Endothelial cell (in vitro differentiated cells): ENCODE results near the gene XAB2. TPM values are rescaled to one million over a fixed set of nuclear protein-coding genes. Genes with fewer than 3 reads are reported as not detected.

ENCODE experiments used
- DNase-seq: peaks from one replicate; pipeline ENCODE4 v3.0.0; 2021; ENCODE audit warnings: low spot score
- H3K27ac Mint-ChIP-seq: one replicate; pipeline ENCODE4 v1.8.0; 2021; ENCODE audit warnings: mixed read lengths, inconsistent platforms; ENCODE audit not compliant: unreplicated experiment
- H3K27me3 Mint-ChIP-seq: one replicate; pipeline ENCODE4 v1.8.0; 2021; ENCODE audit warnings: mild to moderate bottlenecking, moderate library complexity, mixed read lengths, inconsistent platforms; ENCODE audit not compliant: unreplicated experiment
- H3K36me3 Mint-ChIP-seq: one replicate; pipeline ENCODE4 v1.8.0; 2021; ENCODE audit warnings: mild to moderate bottlenecking, low read depth, mixed read lengths, inconsistent platforms; ENCODE audit not compliant: unreplicated experiment
- H3K4me1 Mint-ChIP-seq: one replicate; pipeline ENCODE4 v1.8.0; 2021; ENCODE audit warnings: mild to moderate bottlenecking, mixed read lengths, inconsistent platforms; ENCODE audit not compliant: unreplicated experiment
- H3K4me3 Mint-ChIP-seq: one replicate; pipeline ENCODE4 v1.8.0; 2021; ENCODE audit warnings: mild to moderate bottlenecking, mixed read lengths, inconsistent platforms; ENCODE audit not compliant: unreplicated experiment
- H3K9me3 Mint-ChIP-seq: one replicate; pipeline ENCODE4 v1.8.0; 2021; ENCODE audit warnings: mixed read lengths, inconsistent platforms; ENCODE audit not compliant: unreplicated experiment
- CTCF ChIP-seq: fragments of 200-600 bp; sonication (generic); IDR thresholded peaks from one replicate; pipeline ENCODE4 v1.5.0; 2021; ENCODE audit warnings: antibody characterized with exemption; ENCODE audit not compliant: unreplicated experiment
- total RNA-seq: library from RNA; stranded (reverse); fragmentation: NEBNext Ultra II Directional; extraction: Animal tissue kit (Norgen Biotek cat#: 25700); gene quantifications from one replicate; pipeline ENCODE4 v1.2.1, GENCODE V29; 2021; ENCODE audit not compliant: unreplicated experiment

XAB2 gene
- total RNA-seq, 1 donor from 2014 or later, result 46.1 TPM

- no peaks in the 10 kb centered on the region for H3K9me3 Mint-ChIP-seq
- DNase-seq, result no peak
- H3K36me3 Mint-ChIP-seq, result peaks cover 7% of the 10 kb centered on the region
- TF ChIP-seq CTCF, result no peak
- peaks cover 3% of the 10 kb centered on the region for H3K4me1 Mint-ChIP-seq
- no peak overlapping the region for H3K4me3 Mint-ChIP-seq
- peaks cover 16% of the 10 kb centered on the region for H3K27me3 Mint-ChIP-seq
- H3K27ac Mint-ChIP-seq, result no peak overlapping the region
Measured at GRCh38 chr19:7643031-7643415, 13.7 kb upstream of the XAB2 start.

GRCh38 chr19:7642295-7643030, 13.1 kb upstream of the XAB2 start:
- TF ChIP-seq CTCF, result no peak
- DNase-seq, result no peak
- Mint-ChIP-seq H3K36me3 (peaks cover 7% of the 10 kb centered on the region), H3K4me1 (peaks cover 3% of the 10 kb centered on the region), H3K27me3 (peaks cover 13% of the 10 kb centered on the region), H3K4me3 (no peak overlapping the region), H3K27ac (no peak overlapping the region), H3K9me3 (no peaks in the 10 kb centered on the region)

DNA sequence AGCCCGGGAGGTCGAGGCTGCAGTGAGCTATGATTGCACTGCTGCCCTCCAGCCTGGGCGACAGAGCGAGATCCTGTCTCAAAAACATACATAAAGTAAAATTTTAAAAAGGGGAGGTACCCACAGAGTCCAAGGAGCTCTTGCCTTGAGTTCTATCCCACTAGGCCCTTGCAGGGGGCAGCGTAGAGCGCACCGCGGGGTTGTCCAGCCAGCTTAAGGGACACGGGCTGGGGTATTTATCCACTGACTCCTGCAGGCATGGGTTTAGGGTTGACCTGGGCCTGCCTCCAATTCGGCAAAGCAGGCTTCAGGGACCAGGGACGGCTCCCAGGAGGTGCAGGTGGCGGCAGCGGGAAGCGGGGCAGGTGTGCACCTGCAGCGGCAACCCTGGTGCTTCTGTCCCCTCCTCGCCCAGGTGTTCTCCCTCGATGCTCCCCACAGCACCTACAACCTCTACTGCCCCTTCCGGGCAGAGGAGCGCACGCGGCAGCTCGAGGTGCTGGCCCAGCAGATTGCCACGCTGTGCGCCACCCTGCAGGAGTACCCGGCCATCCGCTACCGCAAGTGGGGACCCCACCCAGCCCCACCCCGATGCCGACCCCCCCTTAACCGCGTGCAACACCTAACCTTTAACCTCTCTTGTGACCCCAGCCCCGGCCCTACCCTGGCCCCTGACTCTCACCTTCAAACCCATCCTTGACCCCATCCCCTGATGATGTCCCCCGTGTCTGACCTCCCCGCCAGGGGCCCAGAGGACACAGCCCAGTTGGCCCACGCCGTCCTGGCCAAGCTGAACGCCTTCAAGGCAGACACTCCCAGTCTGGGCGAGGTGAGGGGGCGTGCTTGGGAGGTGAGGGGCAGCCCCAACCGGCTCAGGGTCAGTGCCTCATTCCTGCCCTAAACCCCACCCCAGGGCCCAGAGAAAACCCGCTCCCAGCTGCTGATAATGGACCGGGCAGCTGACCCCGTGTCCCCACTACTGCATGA, 12.2 kb upstream of the XAB2 start:
- H3K9me3 Mint-ChIP-seq, result no peaks in the 10 kb centered on the region
- no peak overlapping the region for H3K4me3 Mint-ChIP-seq
- no peak overlapping the region for H3K27ac Mint-ChIP-seq
- H3K4me1 Mint-ChIP-seq, result peaks cover 3% of the 10 kb centered on the region
- TF ChIP-seq CTCF, result no peak
- DNase-seq, result peak; percentile 26
- peaks cover 13% of the 10 kb centered on the region for H3K27me3 Mint-ChIP-seq
- H3K36me3 Mint-ChIP-seq, result peaks cover 7% of the 10 kb centered on the region

DNA sequence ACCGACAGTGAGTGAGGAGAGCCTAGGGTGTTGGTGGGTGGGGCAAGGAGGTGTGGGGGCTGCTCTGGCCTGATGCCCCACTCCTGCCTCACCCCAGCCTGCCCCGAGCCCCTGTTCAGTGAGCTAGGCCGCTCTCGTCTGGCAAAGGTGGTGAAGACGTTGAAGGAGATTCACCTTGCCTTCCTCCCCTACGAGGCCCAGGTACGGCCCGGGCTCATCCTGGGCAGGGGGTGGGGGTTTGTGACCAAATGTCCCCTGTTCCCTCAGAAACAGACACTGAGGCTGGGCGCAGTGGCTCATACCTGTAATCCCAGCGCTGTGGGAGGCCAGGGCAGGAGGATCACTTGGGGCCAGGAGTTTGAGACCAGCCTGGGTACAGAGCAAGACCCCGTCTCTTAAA, 11.5 kb upstream of the XAB2 start:
- Mint-ChIP-seq H3K27me3 (peaks cover 17% of the 10 kb centered on the region), H3K36me3 (peaks cover 7% of the 10 kb centered on the region), H3K4me1 (peaks cover 2% of the 10 kb centered on the region), H3K27ac (no peak overlapping the region), H3K9me3 (no peaks in the 10 kb centered on the region), H3K4me3 (no peak overlapping the region)
- DNase-seq, result no peak
- no peak for TF ChIP-seq CTCF

GRCh38 chr19:7639863-7640348, 10.6 kb upstream of the XAB2 start:
- DNase-seq, result no peak
- TF ChIP-seq CTCF, result no peak
- Mint-ChIP-seq H3K9me3 (no peaks in the 10 kb centered on the region), H3K4me1 (no peaks in the 10 kb centered on the region), H3K27me3 (peaks cover 20% of the 10 kb centered on the region), H3K4me3 (no peak overlapping the region), H3K27ac (peak overlapping the region; percentile 52), H3K36me3 (peaks cover 7% of the 10 kb centered on the region)
